ENCODE data around the gene SYNJ1. TPM values are rescaled to one million over a fixed set of nuclear protein-coding genes. Genes with fewer than 3 reads are reported as not detected.

The SYNJ1 gene
- total and polyA plus RNA-seq, 2 of the 13 experiments (the other 11 are each of a cell fraction or from before 2014, with no cell fraction given): 2.0 to 2.7 TPM

GRCh38 chr21:32728848-32729247, 1.0 kb upstream of the SYNJ1 start:
- no peaks in the 10 kb centered on the region; a peak in 1 of 5 replicates for H3K27me3 ChIP-seq (ENCODE audit: control insufficient read depth in 1 of 2, insufficient read depth in 2 of 2, low read length in 2 of 2)
- POLR2A ChIA-PET: interaction anchor here (0.9 to 3.2 kb wide), 8 partner anchors 9 to 996 kb away, joined by 3 to 31 read pairs (median 5); partner anchors contain the start of genes CFAP298, IFNAR1 and PAXBP1
- intact Hi-C loops (cut with micrococcal nuclease; ENCODE audit: unreplicated experiment): loop anchor here (5.0 kb wide), 2 partner anchors 38 to 77 kb away; no protein-coding TSS in a partner anchor
- H3K9me3 ChIP-seq (ENCODE audit: low read length): no peaks in the 10 kb centered on the region
- ATAC-seq (no peak), FAIRE-seq (no peak), DNase-seq (ENCODE audit: low spot score) (no peak)
- TF ChIP-seq HMG20B (CRISPR knock-in tag; conservative IDR thresholded peaks at IDR 0.05) (no peak), ZNF276 (CRISPR knock-in tag; IDR thresholded peaks at IDR 0.05; ENCODE audit: low read depth) (no peak), TOPORS (CRISPR knock-in tag; IDR thresholded peaks at IDR 0.05) (no peak), NFATC3 (CRISPR knock-in tag; IDR thresholded peaks at IDR 0.05) (no peak), CSRNP1 (CRISPR knock-in tag; IDR thresholded peaks at IDR 0.05) (0 out of 2 replicates have a peak, but pooled peaks have one; percentile 0), ETS1 (CRISPR knock-in tag; IDR thresholded peaks at IDR 0.05) (0 out of 2 replicates have a peak, but pooled peaks have one; percentile 1)
- H3K4me1 ChIP-seq (ENCODE audit: insufficient read depth, low read length): peaks cover 15% of the 10 kb centered on the region; the same call in 1 of the 2 replicates
- H3K36me3 ChIP-seq (replicated peaks in 1 of 2; ENCODE audit: control insufficient read depth in 1 of 2, insufficient read depth in 2 of 2, low read length in 2 of 2): peaks cover 0 to 2% of the 10 kb centered on the region in 2 experiments; a peak in 2 of 5 replicates
- no peaks in the 10 kb centered on the region for H4K20me1 ChIP-seq (ENCODE audit: insufficient read depth, low read length)
- peak overlapping the region; percentile 84 for H3K27ac ChIP-seq (ENCODE audit: extremely low read length, insufficient read depth, low read length)
- no TSS peak for BruUV-seq (replicated peaks)
- H2AFZ ChIP-seq (ENCODE audit: low read length): peak overlapping the region; percentile 93
- CTCF ChIA-PET (ENCODE audit: low intra/inter-chr PET ratio, low total read pairs): no interaction called here
- 19% methylated on average over 3 of the region's 3 CpGs for WGBS (ENCODE audit: low lambda C conversion rate)
- in situ Hi-C loops (cut with HindIII; ENCODE audit: extremely low pct_ligation_motif_present, low pct_unique_long_range_greater_than_20kb): loop anchor here (5.0 kb wide), 1 partner anchor 43 kb away; the partner anchor contains the start of gene PAXBP1
- H3K4me2 ChIP-seq (ENCODE audit: low read depth, low read length): peak overlapping the region; percentile 93
- peak overlapping the region; percentile 76 to 94 (median 91) for H3K4me3 ChIP-seq (replicated peaks in 1 of 3; ENCODE audit: insufficient read depth in 1 of 3, low read depth in 2 of 3, low read length in 3 of 3)
- H3K79me2 ChIP-seq (ENCODE audit: insufficient read depth, low read length): no peaks in the 10 kb centered on the region
- peak overlapping the region; percentile 79 for H3K9ac ChIP-seq (ENCODE audit: insufficient read depth, low read depth, low read length)
